ENCODE measurements around the gene TMEM87B.

TMEM87B gene

DNA sequence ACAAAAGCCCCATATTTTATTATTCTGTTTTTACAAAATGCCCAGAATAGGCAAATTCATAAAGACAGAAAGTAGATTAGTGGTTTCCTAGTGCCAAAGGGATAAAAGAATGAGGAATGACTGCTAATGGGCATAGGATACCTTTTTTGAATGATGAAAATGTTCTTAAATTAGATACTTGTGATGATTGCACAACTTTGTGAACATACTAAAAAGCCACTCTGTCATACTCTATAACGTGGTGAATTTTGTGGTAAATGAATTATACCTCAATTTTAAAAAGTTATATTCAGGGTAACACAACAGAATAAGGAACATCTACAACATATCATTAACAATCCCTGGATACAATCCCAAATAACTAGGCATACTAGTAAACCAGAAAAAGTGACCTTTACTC is 74.0 kb downstream of the TMEM87B start:
- Histone ChIP-seq H2BK12ac (ENCODE audit: low read length in 2 of 2) (no peak overlapping the region), H3K4me2 (ENCODE audit: low read length, poor library complexity, severe bottlenecking) (no peak overlapping the region), H3K27ac (ENCODE audit: low read length, poor library complexity, severe bottlenecking) (no peak overlapping the region), H2AFZ (ENCODE audit: low read depth, low read length) (no peak overlapping the region), H3K18ac (ENCODE audit: low read depth in 1 of 2, low read length in 2 of 2) (no peak overlapping the region), H3K4ac (ENCODE audit: low read depth in 1 of 2, low read length in 2 of 2) (no peak overlapping the region), H3K36me3 (ENCODE audit: control insufficient read depth in 1 of 2, insufficient read depth in 2 of 2, low read depth in 1 of 2, low read length in 2 of 2) (no peaks in the 10 kb centered on the region), H3K27me3 (ENCODE audit: control insufficient read depth in 1 of 2, insufficient read depth in 1 of 2, low read length in 2 of 2) (no peaks in the 10 kb centered on the region), H3K14ac (ENCODE audit: low read length in 2 of 2) (no peak overlapping the region), H2BK15ac (ENCODE audit: low read depth, poor library complexity, severe bottlenecking) (no peak overlapping the region), H4K8ac (ENCODE audit: low read length) (no peak overlapping the region), H3K4me1 (ENCODE audit: control insufficient read depth, insufficient read depth, low read depth, low read length) (no peaks in the 10 kb centered on the region), H3K9me3 (ENCODE audit: control insufficient read depth, low read length) (no peaks in the 10 kb centered on the region), H4K91ac (ENCODE audit: low read length) (no peak overlapping the region), H2AK5ac (ENCODE audit: low read length, severe bottlenecking) (no peak overlapping the region), H2BK5ac (ENCODE audit: low read depth, low read length, poor library complexity, severe bottlenecking) (no peak overlapping the region), H2BK120ac (ENCODE audit: low read depth, low read length) (no peak overlapping the region), H3K79me1 (replicated peaks; ENCODE audit: low read length, poor library complexity, severe bottlenecking) (no peaks in the 10 kb centered on the region), H3K9ac (ENCODE audit: low read length) (no peak overlapping the region), H3K23ac (ENCODE audit: low read length in 2 of 2) (no peak overlapping the region), H3K4me3 (ENCODE audit: insufficient read depth in 1 of 2, low read depth in 1 of 2, low read length in 2 of 2) (no peak overlapping the region)
- no peak for DNase-seq
- WGBS: no CpG with 5 or more reads among the region's 1 CpG

DNA sequence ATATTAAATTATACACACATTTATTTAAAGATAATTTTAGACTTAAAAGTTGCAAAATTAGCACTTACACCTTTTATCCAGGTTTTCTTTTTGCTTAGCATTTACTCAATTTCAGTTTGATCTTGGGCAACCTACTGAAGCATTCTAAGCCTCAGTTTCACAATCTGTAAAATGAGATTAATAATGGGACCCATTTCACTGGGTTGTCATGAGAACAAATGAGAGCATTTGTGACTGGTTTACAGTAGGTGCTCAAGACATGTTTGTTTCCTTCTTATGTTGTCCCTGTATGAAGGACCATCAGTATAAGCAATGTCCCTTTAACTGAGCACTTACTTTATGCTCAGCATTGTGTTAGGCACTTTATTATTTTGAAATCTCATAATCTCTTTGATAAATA is 78.3 kb downstream of the TMEM87B start:
- Histone ChIP-seq H3K9me3 (ENCODE audit: control insufficient read depth, low read length) (no peaks in the 10 kb centered on the region), H2AK5ac (ENCODE audit: low read length, severe bottlenecking) (no peak overlapping the region), H2BK120ac (ENCODE audit: low read depth, low read length) (no peak overlapping the region), H3K14ac (ENCODE audit: low read length in 2 of 2) (no peak overlapping the region), H3K9ac (ENCODE audit: low read length) (no peak overlapping the region), H2BK12ac (ENCODE audit: low read length in 2 of 2) (no peak overlapping the region), H4K8ac (ENCODE audit: low read length) (no peak overlapping the region), H2BK15ac (ENCODE audit: low read depth, poor library complexity, severe bottlenecking) (no peak overlapping the region), H3K4ac (ENCODE audit: low read depth in 1 of 2, low read length in 2 of 2) (no peak overlapping the region), H3K79me1 (replicated peaks; ENCODE audit: low read length, poor library complexity, severe bottlenecking) (no peaks in the 10 kb centered on the region), H3K4me3 (ENCODE audit: insufficient read depth in 1 of 2, low read depth in 1 of 2, low read length in 2 of 2) (no peak overlapping the region), H3K18ac (ENCODE audit: low read depth in 1 of 2, low read length in 2 of 2) (no peak overlapping the region), H3K4me1 (ENCODE audit: control insufficient read depth, insufficient read depth, low read depth, low read length) (peaks cover 8% of the 10 kb centered on the region), H3K27ac (ENCODE audit: low read length, poor library complexity, severe bottlenecking) (no peak overlapping the region), H3K4me2 (ENCODE audit: low read length, poor library complexity, severe bottlenecking) (no peak overlapping the region), H3K23ac (ENCODE audit: low read length in 2 of 2) (no peak overlapping the region), H3K36me3 (ENCODE audit: control insufficient read depth in 1 of 2, insufficient read depth in 2 of 2, low read depth in 1 of 2, low read length in 2 of 2) (no peaks in the 10 kb centered on the region), H4K91ac (ENCODE audit: low read length) (no peak overlapping the region), H2AFZ (ENCODE audit: low read depth, low read length) (no peak overlapping the region), H2BK5ac (ENCODE audit: low read depth, low read length, poor library complexity, severe bottlenecking) (no peak overlapping the region), H3K27me3 (ENCODE audit: control insufficient read depth in 1 of 2, insufficient read depth in 1 of 2, low read length in 2 of 2) (no peaks in the 10 kb centered on the region)
- no peak for DNase-seq

DNA sequence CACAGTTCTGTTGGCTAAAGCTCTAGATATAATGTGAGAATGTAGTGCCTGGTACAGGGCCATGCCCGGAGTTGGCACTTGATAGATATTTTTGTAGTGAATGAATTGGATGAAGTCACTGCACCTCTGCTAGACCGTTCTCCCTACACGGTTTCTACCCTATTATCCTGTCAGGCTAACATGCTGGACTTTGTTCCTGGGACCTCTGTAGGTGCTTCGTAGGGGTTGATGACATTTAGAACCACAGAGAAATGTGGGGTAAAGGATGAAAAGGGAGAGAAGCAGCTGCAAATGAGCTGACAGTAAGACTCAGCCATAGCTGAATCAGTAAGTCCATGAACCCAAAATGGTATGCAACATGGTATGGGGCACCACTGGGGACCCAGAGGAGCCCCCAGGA is 79.1 kb downstream of the TMEM87B start:
- H3K4me1 ChIP-seq (ENCODE audit: control insufficient read depth, insufficient read depth, low read depth, low read length): peaks cover 8% of the 10 kb centered on the region
- no peak overlapping the region for H3K18ac ChIP-seq (ENCODE audit: low read depth in 1 of 2, low read length in 2 of 2)
- WGBS: 89% methylated on average over 3 of the region's 4 CpGs
- H4K91ac ChIP-seq (ENCODE audit: low read length): no peak overlapping the region
- H3K9me3 ChIP-seq (ENCODE audit: control insufficient read depth, low read length): no peaks in the 10 kb centered on the region
- no peak overlapping the region for H3K4me3 ChIP-seq (ENCODE audit: insufficient read depth in 1 of 2, low read depth in 1 of 2, low read length in 2 of 2)
- H3K4me2 ChIP-seq (ENCODE audit: low read length, poor library complexity, severe bottlenecking): no peak overlapping the region
- H3K79me1 ChIP-seq (replicated peaks; ENCODE audit: low read length, poor library complexity, severe bottlenecking): no peaks in the 10 kb centered on the region
- no peak overlapping the region for H4K8ac ChIP-seq (ENCODE audit: low read length)
- no peak overlapping the region for H2BK5ac ChIP-seq (ENCODE audit: low read depth, low read length, poor library complexity, severe bottlenecking)
- H3K23ac ChIP-seq (ENCODE audit: low read length in 2 of 2): no peak overlapping the region
- no peak for DNase-seq
- H2AK5ac ChIP-seq (ENCODE audit: low read length, severe bottlenecking): no peak overlapping the region
- H3K36me3 ChIP-seq (ENCODE audit: control insufficient read depth in 1 of 2, insufficient read depth in 2 of 2, low read depth in 1 of 2, low read length in 2 of 2): no peaks in the 10 kb centered on the region
- H3K14ac ChIP-seq (ENCODE audit: low read length in 2 of 2): no peak overlapping the region
- no peak overlapping the region for H2BK12ac ChIP-seq (ENCODE audit: low read length in 2 of 2)
- H2BK15ac ChIP-seq (ENCODE audit: low read depth, poor library complexity, severe bottlenecking): no peak overlapping the region
- H2BK120ac ChIP-seq (ENCODE audit: low read depth, low read length): no peak overlapping the region
- H3K9ac ChIP-seq (ENCODE audit: low read length): no peak overlapping the region
- H2AFZ ChIP-seq (ENCODE audit: low read depth, low read length): no peak overlapping the region
- H3K4ac ChIP-seq (ENCODE audit: low read depth in 1 of 2, low read length in 2 of 2): no peak overlapping the region
- no peak overlapping the region for H3K27ac ChIP-seq (ENCODE audit: low read length, poor library complexity, severe bottlenecking)
- H3K27me3 ChIP-seq (ENCODE audit: control insufficient read depth in 1 of 2, insufficient read depth in 1 of 2, low read length in 2 of 2): no peaks in the 10 kb centered on the region

DNA sequence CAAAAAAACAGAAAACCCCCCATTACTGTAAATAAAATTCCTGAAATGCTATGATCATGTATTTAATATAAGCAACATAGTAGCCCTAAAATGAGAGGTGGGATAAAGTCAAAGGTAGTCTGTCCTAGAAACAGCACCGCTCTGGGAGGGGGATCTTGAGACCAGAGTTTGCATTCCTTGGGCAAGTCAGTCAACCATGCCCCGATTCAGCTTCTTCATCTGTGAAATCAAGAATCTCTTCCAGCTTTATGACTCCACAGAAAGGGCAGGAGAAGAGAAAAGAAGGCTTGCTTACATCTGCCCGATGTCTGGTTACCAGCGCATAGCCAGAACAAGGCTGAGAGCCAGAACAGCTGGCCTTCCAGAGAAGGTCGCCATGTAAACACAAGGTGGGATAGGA is 81.0 kb downstream of the TMEM87B start:
- Histone ChIP-seq H3K9me3 (ENCODE audit: control insufficient read depth, low read length) (no peaks in the 10 kb centered on the region), H3K4me2 (ENCODE audit: low read length, poor library complexity, severe bottlenecking) (no peak overlapping the region), H2BK5ac (ENCODE audit: low read depth, low read length, poor library complexity, severe bottlenecking) (no peak overlapping the region), H4K8ac (ENCODE audit: low read length) (no peak overlapping the region), H3K4ac (ENCODE audit: low read depth in 1 of 2, low read length in 2 of 2) (no peak overlapping the region), H2AK5ac (ENCODE audit: low read length, severe bottlenecking) (no peak overlapping the region), H2BK15ac (ENCODE audit: low read depth, poor library complexity, severe bottlenecking) (no peak overlapping the region), H3K14ac (ENCODE audit: low read length in 2 of 2) (no peak overlapping the region), H3K27me3 (ENCODE audit: control insufficient read depth in 1 of 2, insufficient read depth in 1 of 2, low read length in 2 of 2) (peaks cover 0 to 6% of the 10 kb centered on the region in 2 experiments), H3K4me1 (ENCODE audit: control insufficient read depth, insufficient read depth, low read depth, low read length) (peaks cover 12% of the 10 kb centered on the region), H2AFZ (ENCODE audit: low read depth, low read length) (no peak overlapping the region), H2BK12ac (ENCODE audit: low read length in 2 of 2) (no peak overlapping the region), H3K79me1 (replicated peaks; ENCODE audit: low read length, poor library complexity, severe bottlenecking) (no peaks in the 10 kb centered on the region), H3K9ac (ENCODE audit: low read length) (no peak overlapping the region), H3K18ac (ENCODE audit: low read depth in 1 of 2, low read length in 2 of 2) (no peak overlapping the region), H4K91ac (ENCODE audit: low read length) (no peak overlapping the region), H3K36me3 (ENCODE audit: control insufficient read depth in 1 of 2, insufficient read depth in 2 of 2, low read depth in 1 of 2, low read length in 2 of 2) (no peaks in the 10 kb centered on the region), H3K4me3 (ENCODE audit: insufficient read depth in 1 of 2, low read depth in 1 of 2, low read length in 2 of 2) (no peak overlapping the region), H3K23ac (ENCODE audit: low read length in 2 of 2) (no peak overlapping the region), H3K27ac (ENCODE audit: low read length, poor library complexity, severe bottlenecking) (no peak overlapping the region), H2BK120ac (ENCODE audit: low read depth, low read length) (no peak overlapping the region)
- DNase-seq: no peak
- WGBS: 95% methylated on average over 5 of the region's 5 CpGs
